GM10266 (cell line): ENCODE measurements around the gene LRRC74B.

Source experiments
- DNase-seq: peaks from one replicate; pipeline ENCODE4 v3.0.0; 2012; ENCODE audit errors: extremely low spot score
- CTCF ChIP-seq: IDR thresholded peaks from 2 replicates; pipeline ENCODE4 v1.5.1; 2012; ENCODE audit warnings: mild to moderate bottlenecking, low read depth; ENCODE audit not compliant: control insufficient read depth, insufficient read depth; ENCODE audit errors: missing control alignments

LRRC74B gene

GRCh38 chr22:21014726-21015465, 30.9 kb upstream of the LRRC74B start, which contains the start of gene P2RX6:
Gene P2RX6 (plus strand): TSS chr22:21015165. CDS start chr22:21015175, 10 bp downstream.
- TF ChIP-seq CTCF = no peak
- no peak for DNase-seq

- TF ChIP-seq CTCF = no peak
Observed at GRCh38 chr22:21015466-21016006, 30.2 kb upstream of the LRRC74B start.

GRCh38 chr22:21016644-21017420, 28.9 kb upstream of the LRRC74B start:
- DNase-seq = no peak
- no peak for TF ChIP-seq CTCF

More at GRCh38 chr22:21015466-21016006, 30.2 kb upstream of the LRRC74B start:
- DNase-seq = no peak

GRCh38 chr22:21018314-21018713, 27.4 kb upstream of the LRRC74B start:
- no peak for DNase-seq
- no peak for TF ChIP-seq CTCF

GRCh38 chr22:21020802-21021429, 24.8 kb upstream of the LRRC74B start:
- no peak for DNase-seq
- peak; percentile 46 for TF ChIP-seq CTCF

GRCh38 chr22:21022507-21022906, 23.2 kb upstream of the LRRC74B start:
- DNase-seq = no peak
- no peak for TF ChIP-seq CTCF
